HG02970 (cell line): ENCODE results near the gene HTRA3.
"Not testable (repeated sequence)": the region's sequence is repeated elsewhere in the genome, so short reads cannot be mapped to it uniquely, and the experiment has no call there.

Experiments
- ATAC-seq: cut with Tn5 transposase; IDR thresholded peaks from one replicate; pipeline ENCODE4 v1.9.1; 2021; ENCODE audit warnings: mild to moderate bottlenecking, moderate library complexity, moderate number of reproducible peaks; ENCODE audit not compliant: unreplicated experiment, low FRiP score

HTRA3 gene

GRCh38 chr4:8336412-8337075 is 67.0 kb downstream of the HTRA3 start:
- ATAC-seq: no peak

- no peak for ATAC-seq
Measured at GRCh38 chr4:8338351-8338961, 68.9 kb downstream of the HTRA3 start.

- ATAC-seq: no peak
Measured at GRCh38 chr4:8340781-8341241, 71.3 kb downstream of the HTRA3 start.

GRCh38 chr4:8341281-8341680 is 71.7 kb downstream of the HTRA3 start:
- ATAC-seq: not testable (repeated sequence)

- no peak for ATAC-seq
Measured at GRCh38 chr4:8341691-8342090, 72.1 kb downstream of the HTRA3 start.

- ATAC-seq: no peak
Measured at GRCh38 chr4:8342651-8343261, 73.2 kb downstream of the HTRA3 start.

GRCh38 chr4:8343262-8343966 is 73.9 kb downstream of the HTRA3 start:
- ATAC-seq: no peak

- no peak for ATAC-seq
Measured at GRCh38 chr4:8343967-8344331, 74.4 kb downstream of the HTRA3 start.

GRCh38 chr4:8344377-8344776 is 74.8 kb downstream of the HTRA3 start:
- ATAC-seq: no peak

GRCh38 chr4:8345053-8345945 is 75.7 kb downstream of the HTRA3 start:
- no peak for ATAC-seq

- ATAC-seq: no peak
Measured at GRCh38 chr4:8345946-8346814, 76.6 kb downstream of the HTRA3 start.

- ATAC-seq: no peak
Measured at GRCh38 chr4:8346838-8347605, 77.5 kb downstream of the HTRA3 start.

- ATAC-seq: no peak
Measured at GRCh38 chr4:8347660-8348059, 78.1 kb downstream of the HTRA3 start.

GRCh38 chr4:8348071-8348470 is 78.5 kb downstream of the HTRA3 start:
- no peak for ATAC-seq

- not testable (repeated sequence) for ATAC-seq
Measured at GRCh38 chr4:8349236-8349635, 79.7 kb downstream of the HTRA3 start.

- no peak for ATAC-seq
Measured at GRCh38 chr4:8349664-8350236, 80.2 kb downstream of the HTRA3 start.

- ATAC-seq: no peak
Measured at GRCh38 chr4:8350352-8350751, 80.8 kb downstream of the HTRA3 start.

GRCh38 chr4:8350841-8351461 is 81.4 kb downstream of the HTRA3 start:
- no peak for ATAC-seq
